ENCODE results near the gene BLCAP.
"Not testable (repeated sequence)": the region's sequence is repeated elsewhere in the genome, so short reads cannot be mapped to it uniquely, and the experiment has no call there.

DNA sequence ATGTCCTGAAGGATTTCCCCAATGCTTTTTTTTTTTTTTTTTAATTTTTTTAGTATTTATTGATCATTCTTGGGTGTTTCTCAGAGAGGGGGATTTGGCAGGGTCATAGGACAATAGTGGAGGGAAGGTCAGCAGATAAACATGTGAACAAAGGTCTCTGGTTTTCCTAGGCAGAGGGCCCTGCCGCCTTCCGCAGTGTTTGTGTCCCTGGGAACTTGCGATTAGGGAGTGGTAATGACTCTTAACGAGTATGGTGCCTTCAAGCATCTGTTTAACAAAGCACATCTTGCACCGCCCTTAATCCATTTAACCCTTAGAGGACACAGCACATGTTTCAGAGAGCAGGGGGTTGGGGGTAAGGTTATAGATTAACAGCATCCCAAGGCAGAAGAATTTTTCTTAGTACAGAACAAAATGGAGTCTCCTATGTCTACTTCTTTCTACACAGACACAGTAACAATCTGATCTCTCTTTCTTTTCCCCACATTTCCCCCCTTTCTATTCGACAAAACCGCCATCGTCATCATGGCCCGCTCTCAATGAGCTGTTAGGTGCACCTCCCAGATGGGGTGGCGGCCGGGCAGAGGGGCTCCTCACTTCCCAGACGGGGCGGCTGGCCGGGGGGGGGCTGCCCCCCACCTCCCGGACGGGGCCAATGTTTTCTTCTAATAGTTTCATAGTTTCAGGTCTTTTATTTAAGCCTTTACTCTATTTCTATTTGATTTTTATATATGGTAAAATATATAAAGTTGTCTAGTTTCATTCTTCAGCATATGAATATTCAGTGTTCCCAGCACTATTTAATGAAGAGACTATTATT is 22.6 kb upstream of the BLCAP start:
- TF ChIP-seq POLR2A (IDR thresholded peaks at IDR 0.05; ENCODE audit: low read length); GATA1 (IDR thresholded peaks at IDR 0.05; ENCODE audit: low read depth, low read length): not testable (repeated sequence)

Data from erythroblast (primary cell).